T-helper 2 cell treated with Interferon-gamma antibody and Interleukin-4, amounts not matched to agents 5 μg/mL and 100 μg/mL, for 36 hours (primary cell): ENCODE measurements around the gene IDI1.
A peak's percentile ranks its signal among the peaks of the same experiment; 100 is the strongest.

Experiments
- DNase-seq: peaks from one replicate; pipeline ENCODE4 v3.0.0; 2021; ENCODE audit warnings: low spot score
- H3K27ac Mint-ChIP-seq: one replicate; pipeline ENCODE4 v1.8.0; 2021; ENCODE audit warnings: mild to moderate bottlenecking, mixed read lengths
- H3K27me3 Mint-ChIP-seq: one replicate; pipeline ENCODE4 v1.8.0; 2021; ENCODE audit warnings: low read depth, mixed read lengths
- H3K36me3 Mint-ChIP-seq: one replicate; pipeline ENCODE4 v1.8.0; 2021; ENCODE audit warnings: low read depth, mixed read lengths
- H3K4me1 Mint-ChIP-seq: one replicate; pipeline ENCODE4 v1.8.0; 2021; ENCODE audit warnings: low read depth, mixed read lengths
- H3K4me3 Mint-ChIP-seq: one replicate; pipeline ENCODE4 v1.8.0; 2022; ENCODE audit warnings: mild to moderate bottlenecking, moderate library complexity, mixed read lengths
- H3K9me3 Mint-ChIP-seq: one replicate; pipeline ENCODE4 v1.8.0; 2021; ENCODE audit warnings: mixed read lengths

The IDI1 gene

DNA sequence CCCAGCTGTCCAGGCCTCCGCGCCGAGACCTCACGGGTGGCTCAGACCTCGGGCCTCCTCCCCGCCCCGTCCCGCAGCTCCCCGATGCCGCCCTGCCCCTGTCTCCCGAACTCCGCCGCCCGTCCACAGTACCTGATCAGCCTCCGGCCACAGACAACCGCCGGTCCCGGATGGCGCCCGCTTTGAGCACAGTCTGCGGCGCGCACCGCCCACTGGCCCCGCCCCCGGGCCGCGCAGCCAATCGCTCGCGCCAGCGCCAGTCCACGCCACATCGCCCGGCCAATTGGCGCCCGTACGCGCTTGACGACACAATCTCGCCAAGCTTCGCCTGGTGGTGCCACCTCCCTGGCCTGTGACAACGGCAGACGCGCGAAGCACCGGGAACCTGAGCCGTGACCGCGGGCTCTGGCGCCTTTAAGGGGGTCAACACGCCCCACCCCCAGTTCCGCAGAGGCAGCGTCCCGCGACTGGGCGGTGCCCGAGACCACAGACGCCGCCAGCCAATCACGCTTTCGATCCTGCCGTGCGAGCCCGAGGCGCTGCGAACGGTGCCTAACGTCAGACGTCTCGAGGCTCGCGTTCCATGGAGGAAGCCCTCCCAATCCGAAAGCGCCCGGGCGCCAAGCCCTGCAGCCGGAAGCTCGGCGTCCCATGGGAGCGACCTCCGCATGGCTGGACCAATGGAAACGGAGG is at the start of gene IDI1:
Gene IDI1, minus strand, starts transcription at position 388 of the 693 bp plus-strand sequence. Its CDS starts 116 bp downstream, at position 272.
- Mint-ChIP-seq H3K9me3 (no peaks in the 10 kb centered on the region), H3K36me3 (peaks cover 56% of the 10 kb centered on the region), H3K27ac (peak within 1 kb of the TSS; percentile 95), H3K27me3 (no peaks in the 10 kb centered on the region), H3K4me1 (peaks cover 58% of the 10 kb centered on the region), H3K4me3 (peak within 1 kb of the TSS; percentile 98)
- DNase-seq, result peak; percentile 98

DNA sequence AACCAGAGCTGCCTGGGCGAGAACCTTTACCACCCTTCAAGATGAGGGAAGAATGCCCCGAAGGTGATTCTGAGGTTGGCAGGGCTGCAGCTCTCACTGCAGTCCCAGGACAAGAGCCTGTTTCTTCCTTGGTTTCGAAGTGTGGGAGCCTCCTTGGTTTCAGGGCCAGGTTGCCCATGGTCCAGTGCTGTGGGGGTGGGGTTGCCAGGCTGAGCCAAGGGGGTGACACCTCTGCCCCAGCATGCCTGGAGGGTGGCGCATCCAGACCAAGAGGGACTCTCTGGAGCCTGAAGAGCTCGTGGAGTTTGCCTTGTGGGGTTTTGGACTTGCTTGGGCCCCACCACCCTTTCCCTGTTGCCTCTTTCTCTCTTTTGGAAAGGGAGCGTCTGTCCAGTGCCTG is 48.5 kb upstream of the IDI1 start:
- peaks cover 32% of the 10 kb centered on the region for H3K36me3 Mint-ChIP-seq
- H3K9me3 Mint-ChIP-seq, result no peaks in the 10 kb centered on the region
- no peak for DNase-seq
- no peaks in the 10 kb centered on the region for H3K27me3 Mint-ChIP-seq
- H3K27ac Mint-ChIP-seq, result no peak overlapping the region
- H3K4me3 Mint-ChIP-seq, result no peak overlapping the region
- H3K4me1 Mint-ChIP-seq, result peaks cover 12% of the 10 kb centered on the region

DNA sequence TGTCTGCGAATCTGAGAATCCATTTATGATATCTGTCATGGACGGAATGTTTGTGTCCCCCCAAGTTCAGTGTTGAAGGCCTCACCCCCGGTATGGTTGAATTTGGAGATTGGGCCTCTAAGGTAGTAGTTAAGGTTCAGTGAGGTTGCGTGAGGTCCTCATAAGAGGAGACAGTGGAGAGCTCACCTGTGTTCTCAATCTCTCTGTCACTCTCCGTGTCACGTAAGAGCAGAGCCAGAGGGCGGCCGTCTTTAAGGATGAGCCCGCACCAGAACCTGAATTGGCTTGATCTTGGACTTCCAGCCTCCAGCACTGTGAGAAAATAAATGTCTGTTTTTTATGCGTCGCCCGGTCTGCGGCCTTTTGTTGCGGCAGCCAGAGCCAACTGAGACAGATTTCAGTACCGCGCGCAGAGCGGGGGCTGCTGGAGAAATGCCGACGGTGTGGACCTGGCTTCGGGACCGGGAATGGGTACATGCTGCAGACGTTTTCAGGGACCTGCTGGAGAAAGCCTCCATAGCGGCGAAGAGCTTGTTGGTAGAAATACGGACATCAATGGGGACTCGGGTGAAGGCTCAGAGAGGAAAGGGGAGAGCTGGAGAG is 47.5 kb upstream of the IDI1 start:
- Mint-ChIP-seq H3K9me3 (no peaks in the 10 kb centered on the region), H3K4me3 (no peak overlapping the region)

DNA sequence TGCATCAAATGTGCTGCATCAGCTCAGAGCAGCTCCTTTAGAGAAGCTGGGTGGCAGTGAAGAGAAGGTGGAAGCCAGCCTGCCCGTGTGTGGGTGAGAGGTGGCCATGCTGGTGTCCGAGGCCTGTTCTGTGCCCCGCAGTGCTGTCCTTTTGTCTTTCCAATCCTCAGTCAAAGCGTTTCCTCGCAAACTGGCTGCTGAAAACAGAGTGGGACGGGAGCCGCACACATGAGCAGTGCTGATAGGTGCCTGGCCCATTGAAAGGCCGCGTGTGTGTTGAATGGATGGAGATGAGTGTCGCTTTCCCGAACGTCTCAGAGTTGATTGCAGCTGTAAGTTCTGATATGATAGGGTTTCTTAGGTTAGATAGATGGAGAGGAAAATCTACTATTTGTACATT is 46.6 kb upstream of the IDI1 start:
- no peak for DNase-seq
- no peaks in the 10 kb centered on the region for H3K9me3 Mint-ChIP-seq
- H3K4me3 Mint-ChIP-seq, result no peak overlapping the region
- no peak overlapping the region for H3K27ac Mint-ChIP-seq
- peaks cover 27% of the 10 kb centered on the region for H3K36me3 Mint-ChIP-seq
- H3K27me3 Mint-ChIP-seq, result no peaks in the 10 kb centered on the region
- H3K4me1 Mint-ChIP-seq, result peaks cover 8% of the 10 kb centered on the region

More for the DNA sequence above, 47.5 kb upstream of the IDI1 start:
- H3K4me1 Mint-ChIP-seq, result peaks cover 8% of the 10 kb centered on the region
- peaks cover 26% of the 10 kb centered on the region for H3K36me3 Mint-ChIP-seq
- no peak for DNase-seq
- H3K27ac Mint-ChIP-seq, result no peak overlapping the region
- H3K27me3 Mint-ChIP-seq, result no peaks in the 10 kb centered on the region

DNA sequence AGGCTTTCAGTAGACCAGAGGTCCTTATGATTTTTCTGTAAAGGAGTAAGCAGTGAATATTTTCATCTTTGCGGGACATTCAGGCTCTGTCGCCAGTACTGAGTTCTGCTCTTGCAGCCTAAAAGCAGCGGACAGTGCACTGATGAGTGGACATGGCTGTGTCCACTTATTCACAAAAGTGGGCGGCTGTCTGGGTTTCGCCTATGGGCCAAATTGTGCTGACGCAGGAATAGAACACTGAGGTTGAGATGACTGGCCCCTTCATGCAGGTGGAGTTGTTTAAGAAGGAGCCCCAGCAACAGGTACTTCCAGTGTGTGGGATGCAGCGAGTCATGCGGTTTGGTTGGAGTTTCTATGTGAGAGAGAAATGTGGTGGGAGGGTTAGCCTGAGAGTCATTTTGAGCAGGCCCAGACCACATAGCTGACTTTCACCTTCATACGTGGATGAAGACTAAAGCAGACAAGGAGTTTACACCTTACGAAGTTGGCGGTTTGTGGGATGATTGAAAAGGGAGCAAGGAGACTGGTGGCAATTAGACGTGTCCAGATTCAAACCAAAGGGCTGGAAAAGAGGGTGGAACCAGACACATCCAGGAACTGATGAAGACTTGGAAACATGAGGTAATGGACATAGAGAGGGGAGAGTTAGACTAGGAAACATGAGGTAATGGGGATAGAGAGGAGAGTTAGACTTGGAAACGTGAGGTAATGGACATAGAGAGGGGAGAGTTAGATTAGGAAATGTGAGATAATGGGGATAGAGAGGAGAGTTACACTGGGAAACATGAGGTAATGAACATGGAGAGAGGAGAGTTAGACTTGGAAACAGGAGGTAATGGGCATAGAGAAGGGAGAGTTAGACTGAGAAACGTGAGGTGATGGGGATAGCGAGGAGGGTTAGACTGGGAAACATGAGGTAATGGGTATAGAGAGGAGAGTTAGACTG is 45.5 kb upstream of the IDI1 start:
- H3K27ac Mint-ChIP-seq, result no peak overlapping the region
- H3K36me3 Mint-ChIP-seq, result peaks cover 29% of the 10 kb centered on the region
- no peaks in the 10 kb centered on the region for H3K27me3 Mint-ChIP-seq
- H3K4me3 Mint-ChIP-seq, result no peak overlapping the region
- H3K9me3 Mint-ChIP-seq, result no peaks in the 10 kb centered on the region
- DNase-seq, result peak; percentile 82
- peaks cover 5% of the 10 kb centered on the region for H3K4me1 Mint-ChIP-seq

DNA sequence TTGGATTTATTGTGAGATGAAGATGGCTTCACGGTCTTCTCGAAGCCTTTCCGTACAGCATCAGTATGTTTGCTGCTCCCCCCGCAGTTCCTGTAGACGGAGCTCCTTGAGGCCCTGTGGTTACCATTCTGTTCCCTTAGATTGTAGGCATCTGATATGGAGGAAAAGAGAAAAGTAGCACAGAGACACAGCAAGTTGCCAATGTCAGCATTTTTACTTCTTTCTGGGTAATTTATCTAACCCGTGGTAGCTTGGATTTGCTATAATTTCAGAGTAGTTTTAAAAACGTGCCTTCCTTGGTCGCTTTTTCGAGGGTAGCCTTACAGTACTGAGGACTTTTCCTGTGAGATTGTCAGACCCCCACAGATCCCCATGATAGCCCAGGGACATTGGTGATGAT is 44.8 kb upstream of the IDI1 start:
- Mint-ChIP-seq H3K4me3 (no peak overlapping the region), H3K36me3 (peaks cover 26% of the 10 kb centered on the region), H3K9me3 (no peaks in the 10 kb centered on the region), H3K4me1 (peaks cover 4% of the 10 kb centered on the region), H3K27me3 (no peaks in the 10 kb centered on the region), H3K27ac (no peak overlapping the region)
- no peak for DNase-seq

DNA sequence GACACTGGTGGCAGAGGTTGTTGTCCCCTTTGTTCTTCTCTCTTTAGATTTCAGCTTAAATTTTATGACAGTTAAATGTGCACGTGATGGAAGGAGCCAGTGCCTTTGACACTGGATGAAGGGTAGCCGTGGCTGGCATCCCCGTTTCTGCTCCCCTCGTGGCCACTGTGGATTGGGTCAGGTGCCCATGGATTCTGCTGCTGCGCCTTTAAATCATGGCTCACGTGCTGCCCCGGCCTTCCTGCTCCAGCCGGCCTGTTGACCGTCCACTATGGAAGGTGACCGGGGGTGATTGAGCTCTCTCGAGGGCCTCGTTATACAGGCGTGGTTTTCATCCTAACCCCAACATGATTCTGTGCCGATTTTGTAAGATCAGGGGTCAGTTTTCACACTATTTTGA is 41.8 kb upstream of the IDI1 start:
- no peak for DNase-seq
- no peak overlapping the region for H3K27ac Mint-ChIP-seq
- no peaks in the 10 kb centered on the region for H3K9me3 Mint-ChIP-seq
- no peaks in the 10 kb centered on the region for H3K27me3 Mint-ChIP-seq
- H3K4me1 Mint-ChIP-seq, result peaks cover 4% of the 10 kb centered on the region
- H3K4me3 Mint-ChIP-seq, result no peak overlapping the region
- peaks cover 47% of the 10 kb centered on the region for H3K36me3 Mint-ChIP-seq

DNA sequence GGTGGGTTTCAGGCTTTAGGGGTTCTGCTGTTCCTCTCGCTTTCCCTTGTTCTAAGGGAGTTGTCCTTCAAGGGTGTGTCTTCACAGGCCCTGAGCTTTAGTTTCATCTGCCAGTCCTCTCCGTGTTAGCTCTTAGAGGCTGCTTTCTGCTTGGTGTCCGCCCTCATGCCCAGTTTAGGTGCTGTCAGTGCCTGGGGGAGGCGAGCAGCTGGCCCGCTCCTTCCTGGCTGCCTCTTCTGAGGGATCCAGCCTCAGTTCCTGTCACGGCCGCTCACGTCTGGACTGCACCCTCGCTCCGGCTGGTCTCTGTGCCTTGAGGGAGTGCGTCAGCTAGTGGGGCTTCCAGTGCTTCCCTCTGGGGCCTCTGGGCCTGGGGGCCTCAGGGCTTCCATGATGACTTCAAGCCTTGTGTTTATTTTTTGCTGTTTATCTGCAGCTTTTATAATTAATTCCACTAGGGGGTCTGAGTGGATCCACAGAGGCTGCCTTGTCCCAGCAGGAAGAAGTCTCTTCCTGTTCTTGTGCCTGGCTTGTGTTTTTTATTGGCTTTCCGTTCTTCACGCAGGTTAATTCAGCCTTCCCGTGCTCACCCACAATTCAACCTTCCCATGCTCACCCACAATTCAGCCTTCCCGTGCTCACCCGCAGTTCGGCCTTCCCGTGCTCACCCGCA is 40.2 kb upstream of the IDI1 start:
- Mint-ChIP-seq H3K4me1 (peaks cover 4% of the 10 kb centered on the region), H3K27me3 (no peaks in the 10 kb centered on the region), H3K27ac (no peak overlapping the region), H3K36me3 (peaks cover 56% of the 10 kb centered on the region), H3K4me3 (no peak overlapping the region), H3K9me3 (no peaks in the 10 kb centered on the region)
- DNase-seq, result no peak

DNA sequence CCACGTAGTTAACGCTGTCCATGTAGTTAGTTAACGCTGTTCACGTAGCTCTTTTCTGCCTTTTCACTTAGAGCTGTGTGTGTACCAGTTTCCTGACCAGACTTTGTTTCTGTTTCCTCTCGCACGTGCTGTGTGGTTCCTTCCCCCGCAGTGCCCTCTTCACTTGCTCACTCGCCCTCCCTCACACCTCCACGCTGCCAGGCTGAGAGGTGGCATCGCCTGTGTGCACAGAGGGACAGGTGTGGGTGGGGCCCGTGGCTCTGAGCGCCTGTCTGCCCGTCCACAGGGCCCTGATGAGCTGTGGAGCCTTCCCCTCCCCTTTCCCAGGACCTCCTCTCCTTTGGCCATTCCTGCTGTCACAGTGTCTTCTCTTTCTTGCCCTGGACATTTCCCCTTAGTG is 37.9 kb upstream of the IDI1 start:
- Mint-ChIP-seq H3K27ac (peak overlapping the region; percentile 23), H3K4me3 (no peak overlapping the region), H3K36me3 (peaks cover 64% of the 10 kb centered on the region), H3K27me3 (no peaks in the 10 kb centered on the region), H3K9me3 (no peaks in the 10 kb centered on the region), H3K4me1 (no peaks in the 10 kb centered on the region)
- no peak for DNase-seq

DNA sequence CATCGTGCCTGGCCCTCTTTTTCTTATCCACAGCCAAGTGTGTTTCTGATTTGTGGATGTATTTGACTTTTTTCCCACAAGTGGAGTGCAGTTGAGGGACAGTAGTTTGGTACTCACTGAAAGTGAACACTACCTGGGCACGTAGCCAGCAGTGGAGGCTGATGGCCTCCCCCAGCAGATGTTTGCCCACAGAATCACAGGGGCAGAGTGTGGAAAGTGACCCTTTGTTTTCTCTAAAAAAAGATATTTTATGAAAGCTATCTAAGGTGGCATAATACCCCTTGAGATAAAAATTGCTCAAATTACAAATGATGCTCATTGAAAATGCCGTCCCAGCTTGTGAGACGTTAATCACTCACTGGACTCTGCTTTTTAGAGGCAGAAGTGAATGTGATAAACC is 36.3 kb upstream of the IDI1 start:
- no peak for DNase-seq
- H3K36me3 Mint-ChIP-seq, result peaks cover 61% of the 10 kb centered on the region
- no peak overlapping the region for H3K4me3 Mint-ChIP-seq
- no peak overlapping the region for H3K27ac Mint-ChIP-seq
- no peaks in the 10 kb centered on the region for H3K4me1 Mint-ChIP-seq
- no peaks in the 10 kb centered on the region for H3K27me3 Mint-ChIP-seq
- H3K9me3 Mint-ChIP-seq, result no peaks in the 10 kb centered on the region

DNA sequence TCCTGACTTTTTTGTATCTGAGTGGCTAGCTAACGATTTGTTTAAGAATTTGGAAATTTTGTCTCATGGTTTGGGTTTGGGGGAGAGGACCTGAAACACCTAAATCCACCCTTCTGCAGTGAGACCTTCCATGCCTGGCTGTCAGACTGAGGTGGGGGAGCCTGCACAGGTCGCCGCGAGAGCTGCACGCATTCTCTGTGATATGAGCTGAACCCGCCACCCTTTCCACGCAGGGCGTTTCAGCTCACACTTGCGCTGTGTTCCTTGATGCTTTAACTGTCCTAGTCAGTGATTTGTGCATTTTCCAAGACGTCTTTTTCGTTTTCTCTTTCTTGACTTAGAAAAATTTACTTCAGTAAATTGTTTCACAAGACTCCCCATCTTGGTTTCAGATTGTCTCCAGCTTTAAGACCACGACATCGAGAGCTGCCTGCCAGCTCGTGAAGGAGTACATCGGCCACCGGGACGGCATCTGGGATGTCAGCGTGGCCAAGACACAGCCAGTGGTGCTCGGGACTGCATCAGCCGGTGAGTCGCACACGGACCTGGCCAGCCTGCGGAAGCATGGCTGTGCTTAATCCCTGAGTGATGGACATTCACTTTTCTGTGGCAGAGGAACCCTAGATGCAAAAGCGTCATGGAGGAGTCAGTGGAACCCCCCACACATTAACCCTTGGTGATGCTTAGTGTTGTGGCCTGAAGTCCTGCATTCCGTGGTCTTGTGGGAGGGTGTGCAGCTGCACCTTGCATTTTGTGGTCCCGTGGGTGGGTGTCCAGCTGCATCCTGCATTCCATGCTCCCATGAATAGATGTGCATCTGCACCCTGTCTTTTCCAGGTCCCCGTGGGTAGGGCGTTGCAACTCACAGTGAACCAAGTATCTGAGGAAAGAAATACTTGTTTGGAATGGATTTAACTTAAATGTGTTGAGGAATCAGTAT is 35.4 kb upstream of the IDI1 start:
- H3K27me3 Mint-ChIP-seq, result no peaks in the 10 kb centered on the region
- no peaks in the 10 kb centered on the region for H3K4me1 Mint-ChIP-seq
- H3K4me3 Mint-ChIP-seq, result no peak overlapping the region
- no peak for DNase-seq
- H3K36me3 Mint-ChIP-seq, result peaks cover 63% of the 10 kb centered on the region
- H3K9me3 Mint-ChIP-seq, result no peaks in the 10 kb centered on the region
- no peak overlapping the region for H3K27ac Mint-ChIP-seq

DNA sequence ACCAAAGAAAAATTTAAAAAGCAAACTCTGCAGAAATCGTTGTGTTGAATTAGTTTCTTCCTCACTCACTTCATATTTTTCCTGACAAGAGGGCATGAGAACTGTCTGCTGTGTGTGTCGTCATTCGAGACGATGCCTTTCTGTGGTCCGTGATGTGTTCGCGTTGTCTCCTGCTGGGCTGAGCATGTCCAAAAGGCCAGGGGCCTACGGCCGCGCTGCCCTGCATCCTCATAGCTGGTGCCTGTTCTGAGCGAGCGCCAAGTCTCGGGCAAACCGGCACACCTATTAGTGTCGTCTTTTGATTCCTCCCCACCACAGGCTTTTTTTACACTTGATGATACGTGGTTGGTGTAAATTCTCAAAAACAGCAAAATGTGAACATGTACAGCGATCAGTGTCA is 34.7 kb upstream of the IDI1 start:
- no peak for DNase-seq
- no peaks in the 10 kb centered on the region for H3K27me3 Mint-ChIP-seq
- H3K9me3 Mint-ChIP-seq, result no peaks in the 10 kb centered on the region
- H3K27ac Mint-ChIP-seq, result no peak overlapping the region
- no peak overlapping the region for H3K4me3 Mint-ChIP-seq
- no peaks in the 10 kb centered on the region for H3K4me1 Mint-ChIP-seq
- peaks cover 65% of the 10 kb centered on the region for H3K36me3 Mint-ChIP-seq

DNA sequence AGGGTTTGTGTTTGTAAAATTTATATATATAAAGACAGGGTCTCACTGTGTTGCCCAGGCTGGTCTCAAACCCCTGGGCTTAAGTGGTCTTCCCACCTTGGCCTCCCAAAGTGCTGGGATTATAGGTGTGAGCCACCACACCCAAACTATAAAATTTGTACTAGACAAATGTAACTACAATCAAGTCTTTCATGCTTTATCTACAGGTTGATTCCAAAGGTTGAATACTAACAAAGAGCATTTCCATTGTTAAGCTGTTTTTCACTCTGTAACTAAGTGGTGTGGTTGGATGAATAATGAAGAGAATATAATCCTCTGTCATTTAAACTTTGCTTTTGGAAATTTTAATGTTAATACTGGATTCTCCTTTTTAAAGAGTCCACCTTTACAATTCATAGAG is 29.7 kb upstream of the IDI1 start:
- Mint-ChIP-seq H3K4me3 (no peak overlapping the region), H3K27ac (no peak overlapping the region), H3K9me3 (no peaks in the 10 kb centered on the region), H3K4me1 (no peaks in the 10 kb centered on the region), H3K36me3 (peaks cover 42% of the 10 kb centered on the region), H3K27me3 (no peaks in the 10 kb centered on the region)
- no peak for DNase-seq
